Measurements from ENCODE around the gene RAB8B.

The RAB8B gene

DNA sequence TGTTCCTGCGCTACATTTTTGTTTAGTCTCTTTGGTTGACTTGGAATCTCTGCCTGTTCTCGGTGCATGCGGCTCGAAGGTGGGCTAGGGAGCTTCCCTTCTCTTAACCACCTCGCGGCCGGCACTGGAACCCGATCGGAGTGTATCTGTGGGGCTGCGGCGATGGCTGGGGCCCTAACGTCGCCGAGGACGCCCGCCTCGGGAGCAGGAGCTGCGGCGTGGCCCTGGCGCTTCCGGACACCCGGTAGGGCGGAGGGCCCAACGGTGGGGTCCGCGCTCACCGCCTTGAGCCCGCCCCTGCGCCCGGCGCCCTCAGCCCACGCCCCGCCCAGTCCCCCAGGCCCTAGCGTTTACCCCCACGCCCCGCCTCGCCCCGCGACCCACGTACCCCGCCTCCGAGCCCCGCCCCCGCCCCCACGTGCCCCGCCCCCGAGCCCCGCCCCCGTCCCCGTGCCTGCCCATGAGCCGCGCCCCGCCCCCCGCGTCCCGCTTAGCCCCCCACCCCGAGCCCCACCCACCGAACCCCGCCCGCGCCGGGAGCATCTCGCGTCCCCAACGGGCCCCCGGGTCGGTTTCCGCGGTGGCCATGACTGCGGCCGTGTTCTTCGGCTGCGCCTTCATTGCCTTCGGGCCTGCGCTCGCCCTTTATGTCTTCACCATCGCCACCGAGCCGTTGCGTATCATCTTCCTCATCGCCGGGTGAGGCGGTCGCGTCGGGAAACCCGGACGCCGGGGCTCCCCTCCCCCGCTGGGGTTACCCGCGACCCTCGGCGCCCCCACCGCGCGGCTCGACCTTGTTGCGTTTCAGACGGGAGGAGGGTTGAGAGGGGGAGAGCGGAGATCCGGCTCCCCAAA, 87.9 kb downstream of the RAB8B start, which contains the start of gene APH1B:
Gene APH1B (plus strand): TSS at position 568 of the 855 bp plus-strand sequence. CDS start 19 bp downstream, at position 587.
- no peak for DNase-seq

GRCh38 chr15:63277893-63278456, 88.6 kb downstream of the RAB8B start:
- no peak for DNase-seq

GRCh38 chr15:63283126-63283525, 93.7 kb downstream of the RAB8B start:
- DNase-seq, result no peak

DNA sequence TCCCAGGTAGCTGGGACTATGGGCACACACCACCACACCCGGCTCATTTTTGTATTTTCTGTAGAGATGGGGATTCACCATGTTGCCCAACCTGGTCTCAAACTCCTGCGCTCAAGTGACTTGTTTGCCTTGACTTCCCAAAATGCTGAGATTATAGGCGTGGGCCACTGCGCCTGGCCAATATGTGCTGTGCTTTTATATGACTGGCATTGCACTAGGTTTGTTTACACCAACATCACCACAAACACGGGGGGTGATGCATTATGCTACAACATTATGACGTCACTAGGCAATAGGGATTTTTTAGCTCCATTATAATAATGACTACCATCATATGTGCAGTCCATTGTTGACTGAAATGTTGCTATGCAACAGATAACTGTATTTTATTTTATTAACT, 94.9 kb downstream of the RAB8B start:
- no peak for DNase-seq

DNA sequence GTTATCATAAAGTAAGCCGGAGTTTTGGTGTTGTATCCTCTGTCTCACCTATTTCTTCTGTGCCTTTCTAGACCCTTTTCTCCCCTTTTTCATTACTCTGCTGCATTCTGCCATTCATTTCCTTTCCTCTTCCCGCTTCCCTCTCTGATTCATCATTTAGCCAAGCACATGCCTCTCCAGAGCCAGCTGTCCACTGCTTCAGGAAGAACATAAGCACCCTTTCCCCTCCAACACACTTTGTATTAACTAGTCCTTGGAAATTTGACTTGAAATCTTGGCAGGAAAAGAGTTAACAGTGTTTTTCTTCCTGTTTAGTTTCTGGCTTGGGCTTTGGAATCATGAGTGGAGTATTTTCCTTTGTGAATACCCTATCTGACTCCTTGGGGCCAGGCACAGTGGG, 97.7 kb downstream of the RAB8B start:
- DNase-seq, result no peak

DNA sequence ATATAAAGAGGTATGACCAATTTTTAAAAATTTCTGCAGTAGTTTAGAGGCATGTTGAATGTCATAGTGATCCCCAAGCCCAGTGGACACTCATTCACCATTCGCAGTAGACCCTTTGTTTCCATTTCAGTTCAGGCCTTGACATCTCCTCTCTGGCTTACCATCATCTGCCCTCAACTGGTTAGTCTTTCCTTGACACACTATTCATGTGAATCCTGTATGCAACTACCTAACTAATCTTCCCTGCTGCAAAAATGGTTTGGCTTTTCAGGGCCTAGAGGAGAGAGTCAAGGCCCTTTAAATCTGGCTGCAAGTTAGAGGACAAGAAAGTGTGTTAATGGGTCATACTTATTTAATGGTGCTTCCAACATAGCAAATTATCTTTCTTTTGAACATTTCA, 98.9 kb downstream of the RAB8B start:
- DNase-seq, result no peak

GRCh38 chr15:63288778-63289378, 99.5 kb downstream of the RAB8B start:
- no peak for DNase-seq

- DNase-seq, result no peak
These were observed 102.1 kb downstream of the RAB8B start for GRCh38 chr15:63291507-63291906.

DNA sequence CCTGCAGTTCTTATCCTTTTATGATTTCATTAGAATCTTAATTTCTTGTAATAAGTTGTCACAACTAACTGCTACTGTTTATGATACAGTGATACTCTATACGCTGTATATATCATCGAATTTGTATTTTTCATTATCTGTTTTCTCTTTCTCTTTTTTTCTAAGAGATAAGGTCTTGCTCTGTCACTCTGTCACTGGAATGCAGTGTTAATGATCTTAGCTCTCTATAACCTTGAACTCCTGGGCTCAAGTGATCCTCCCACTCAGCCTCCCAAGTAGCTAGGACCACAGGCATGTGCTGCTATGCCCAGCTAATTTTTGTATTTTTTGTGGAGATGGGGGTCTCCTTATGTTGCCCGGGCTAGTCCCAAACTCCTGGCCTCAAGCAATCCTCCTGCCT, 102.8 kb downstream of the RAB8B start:
- no peak for DNase-seq

- DNase-seq, result no peak
These were observed 103.4 kb downstream of the RAB8B start for GRCh38 chr15:63292771-63293170.

- DNase-seq, result no peak
These were observed 105.0 kb downstream of the RAB8B start for GRCh38 chr15:63294359-63294758.

DNA sequence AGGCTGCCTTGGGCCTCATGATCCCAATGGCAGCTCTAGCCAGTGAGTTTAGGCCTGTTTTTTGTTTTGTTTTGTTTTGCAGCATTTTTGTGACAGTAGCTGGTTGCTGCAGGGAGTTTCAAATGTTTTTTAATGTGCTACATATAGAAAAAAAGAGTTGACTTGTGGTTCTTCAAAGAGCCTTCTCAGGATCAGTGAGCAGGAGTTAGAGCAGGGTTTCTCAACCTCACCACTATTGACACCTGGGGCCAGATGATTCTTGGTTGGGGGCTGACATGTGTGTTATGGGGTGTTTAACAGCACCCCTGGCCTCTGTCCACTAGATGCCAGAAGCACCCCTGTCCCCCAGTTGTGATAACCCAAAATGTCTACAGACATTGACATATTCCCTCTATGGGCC, 105.9 kb downstream of the RAB8B start:
- DNase-seq, result no peak

GRCh38 chr15:63296195-63296594, 106.8 kb downstream of the RAB8B start:
- no peak for DNase-seq

GRCh38 chr15:63299943-63300575, 110.7 kb downstream of the RAB8B start:
- no peak for DNase-seq

DNA sequence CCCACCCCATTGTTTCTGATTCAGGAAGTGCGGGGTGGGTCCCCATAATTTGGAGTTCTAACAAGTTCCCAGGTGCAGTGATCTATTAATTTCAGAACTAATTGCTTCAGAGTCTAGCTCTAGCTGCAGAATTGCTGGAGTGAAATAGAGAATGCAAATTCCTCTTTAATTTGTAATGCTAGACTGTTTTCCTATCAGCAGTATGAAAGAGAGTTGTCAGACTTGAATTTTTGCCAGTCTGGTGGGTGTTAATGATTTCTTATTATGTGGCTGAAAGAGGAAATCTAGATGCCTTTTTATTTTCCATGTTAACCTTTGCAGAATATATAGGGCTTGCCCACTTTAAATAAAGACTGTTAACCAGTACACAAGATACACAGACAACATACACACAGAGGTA, 111.7 kb downstream of the RAB8B start:
- no peak for DNase-seq

GRCh38 chr15:63305260-63305659, 115.9 kb downstream of the RAB8B start:
- no peak for DNase-seq

- no peak for DNase-seq
These were observed 117.2 kb downstream of the RAB8B start for GRCh38 chr15:63306492-63307073.

DNA sequence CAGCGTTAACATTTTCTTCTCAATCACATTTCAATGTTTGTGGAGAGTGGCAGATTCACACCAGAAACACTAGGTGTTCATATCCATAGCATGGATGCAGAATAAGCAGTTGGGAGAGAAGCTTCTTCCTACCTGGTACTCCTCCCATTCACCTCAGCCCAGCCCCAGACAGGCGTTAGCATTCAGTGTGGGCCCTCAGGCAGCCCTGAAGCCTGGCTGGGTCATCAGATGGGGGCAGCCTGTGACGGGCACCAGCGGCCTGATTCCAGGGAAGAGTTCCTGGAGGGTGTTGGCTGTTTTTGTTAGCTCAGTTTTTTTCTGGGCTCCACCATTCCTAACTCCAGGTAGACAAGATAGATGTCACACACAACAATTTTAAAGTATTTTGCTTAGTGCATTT, 119.1 kb downstream of the RAB8B start:
- DNase-seq, result no peak

- no peak for DNase-seq
These were observed 119.5 kb downstream of the RAB8B start for GRCh38 chr15:63308947-63309346.

DNA sequence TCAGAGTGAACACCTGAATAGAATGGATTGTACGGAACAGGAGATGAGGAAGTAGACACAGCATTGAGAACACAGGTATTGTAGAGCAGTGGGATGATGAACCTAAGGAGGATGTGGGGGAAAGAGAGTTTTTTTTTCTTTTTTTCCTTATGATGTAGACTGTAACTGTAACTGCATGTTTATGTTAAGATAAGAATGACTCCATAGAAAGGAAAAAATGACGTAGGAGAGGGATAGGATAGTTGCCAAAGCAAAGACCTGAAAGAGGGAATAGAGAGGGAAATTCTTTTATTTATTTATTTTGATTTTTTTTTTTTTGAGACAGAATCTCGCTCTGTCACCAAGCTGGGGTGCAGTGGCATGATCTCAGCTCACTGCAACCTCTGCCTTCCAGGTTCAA, 121.2 kb downstream of the RAB8B start:
- no peak for DNase-seq

- DNase-seq, result no peak
These were observed 122.9 kb downstream of the RAB8B start for GRCh38 chr15:63312286-63312685.

GRCh38 chr15:63313825-63314224, 124.4 kb downstream of the RAB8B start:
- DNase-seq, result no peak

GRCh38 chr15:63314409-63314808, 125.0 kb downstream of the RAB8B start:
- DNase-seq, result no peak

Data from SIG-M5 (cell line).